Right lobe of liver (tissue), 6 donors: ENCODE results near the gene PIGV. TPM values are rescaled to one million over a fixed set of nuclear protein-coding genes. Genes with fewer than 3 reads are reported as not detected.

Experiments used
- ATAC-seq, 4 donors: fragments of 200-7000 bp; cut with Tn5 transposase; one replicate each; pipeline ENCODE4 v1.9.1; 2020; ENCODE audit warnings: mild to moderate bottlenecking in 4 of 4, moderate library complexity in 4 of 4
- DNase-seq, 3 donors: peaks; one replicate each; pipeline ENCODE4 v3.0.0-alpha.2; 2020
- H3K27ac ChIP-seq, 3 donors: fragments of 200-600 bp; one replicate each; pipeline ENCODE4 v1.8.0; 2022
- H3K27me3 ChIP-seq, 2 donors: fragments of 200-600 bp; one replicate each; pipeline ENCODE4 v1.8.0; 2022
- H3K36me3 ChIP-seq, 4 donors: fragments of 200-600 bp; sonication (generic) in 1 of 4; one replicate each; pipeline versions ENCODE4 v1.5.1 to v1.8.0; 2017 to 2022; ENCODE audit warnings: control low read depth in 1 of 4
- H3K4me1 ChIP-seq, 4 donors: fragments of 200-600 bp; sonication (generic) in 1 of 4; one replicate each; pipeline versions ENCODE4 v1.5.1 to v1.8.0; 2017 to 2022; ENCODE audit warnings: control low read depth in 1 of 4
- H3K4me3 ChIP-seq, 3 donors: fragments of 200-600 bp; one replicate each; pipeline ENCODE4 v1.8.0; 2022
- H3K9me3 ChIP-seq, 4 donors: fragments of 200-600 bp; sonication (generic) in 1 of 4; one replicate each; pipeline versions ENCODE4 v1.5.1 to v1.8.0; 2017 to 2022; ENCODE audit warnings: control low read depth in 1 of 4
- POLR2A ChIP-seq: fragments of 450-650 bp; IDR thresholded peaks from one replicate; pipeline ENCODE4 v1.6.1; 2017; ENCODE audit warnings: antibody characterized with exemption, mild to moderate bottlenecking
- WGBS: methylation state at CpG from one replicate; pipeline ENCODE4 v1.1.6; 2018; ENCODE audit warnings: low coverage, low lambda C conversion rate; ENCODE audit not compliant: insufficient coverage; ENCODE audit errors: missing lambda C conversion rate; 5-methylcytosine and 5-hydroxymethylcytosine counted together
- intact Hi-C, 2 donors: fragments of 100-400 bp; cut with DNase I; formaldehyde crosslinking; loops; one replicate each; pipeline versions ENCODE4 v1.11.2 to v1.14.1; 2022
- total RNA-seq, 6 experiments: library from RNA; depleted of rRNA in 2 of 6; stranded (reverse); fragments of >200 nt in 2 of 6; fragmentation: NEBNext Ultra II Directional in 3 of 6; extraction: Animal tissue kit (Norgen Biotek cat#: 25700) in 3 of 6; gene quantifications; one replicate each; pipeline versions ENCODE4 v1.1.0 to v1.2.4, GENCODE V29; 2016 to 2023
- TF ChIP-seq, protein P1 (sequence below), 4 donors: fragments of 200-600 bp in 3 of 4; fragments of 450-650 bp in 1 of 4; IDR thresholded peaks; one replicate each; pipeline versions ENCODE4 v1.5.1 to v1.8.0; 2016 to 2022; ENCODE audit warnings: antibody characterized with exemption in 4 of 4, mild to moderate bottlenecking in 2 of 4
- donor health status: DM: no; HTN: yes; CAD: no.
- donor health status: DM: no; HTN: no; CAD: no.
- donor health status: DM: no; HTN: no; CAD: no.
- donor health status: DM: no; HTN: yes; CAD: no.
- donor health status: DM: no; HTN: yes; CAD: no.

The PIGV gene
- total RNA-seq, 6 experiments from 2014 or later, result 13.2 to 27.8 (median 19.2) TPM

GRCh38 chr1:26754086-26754874 lies 33.5 kb upstream of the PIGV start:
- peaks cover 0 to 47% (median 9%) of the 10 kb centered on the region in 4 donors for H3K4me1 ChIP-seq
- H3K4me3 ChIP-seq, result no peak overlapping the region
- intact Hi-C loops, result no loop called here
- peak overlapping the region in 1 of 3 donors; percentile 50 for H3K27ac ChIP-seq
- no peaks in the 10 kb centered on the region for H3K9me3 ChIP-seq
- DNase-seq (peak in 1 of 3 donors; percentile 64), ATAC-seq (peak; percentile 73 to 88 (median 84))
- no peaks in the 10 kb centered on the region for H3K27me3 ChIP-seq
- TF ChIP-seq, protein P1, sequence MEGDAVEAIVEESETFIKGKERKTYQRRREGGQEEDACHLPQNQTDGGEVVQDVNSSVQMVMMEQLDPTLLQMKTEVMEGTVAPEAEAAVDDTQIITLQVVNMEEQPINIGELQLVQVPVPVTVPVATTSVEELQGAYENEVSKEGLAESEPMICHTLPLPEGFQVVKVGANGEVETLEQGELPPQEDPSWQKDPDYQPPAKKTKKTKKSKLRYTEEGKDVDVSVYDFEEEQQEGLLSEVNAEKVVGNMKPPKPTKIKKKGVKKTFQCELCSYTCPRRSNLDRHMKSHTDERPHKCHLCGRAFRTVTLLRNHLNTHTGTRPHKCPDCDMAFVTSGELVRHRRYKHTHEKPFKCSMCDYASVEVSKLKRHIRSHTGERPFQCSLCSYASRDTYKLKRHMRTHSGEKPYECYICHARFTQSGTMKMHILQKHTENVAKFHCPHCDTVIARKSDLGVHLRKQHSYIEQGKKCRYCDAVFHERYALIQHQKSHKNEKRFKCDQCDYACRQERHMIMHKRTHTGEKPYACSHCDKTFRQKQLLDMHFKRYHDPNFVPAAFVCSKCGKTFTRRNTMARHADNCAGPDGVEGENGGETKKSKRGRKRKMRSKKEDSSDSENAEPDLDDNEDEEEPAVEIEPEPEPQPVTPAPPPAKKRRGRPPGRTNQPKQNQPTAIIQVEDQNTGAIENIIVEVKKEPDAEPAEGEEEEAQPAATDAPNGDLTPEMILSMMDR (IDR thresholded peaks at IDR 0.05), result no peak
- no peak for TF ChIP-seq POLR2A
- H3K36me3 ChIP-seq, result peaks cover 0 to 24% (median 5%) of the 10 kb centered on the region in 4 donors
- WGBS, result 65% methylated on average over 5 of the region's 5 CpGs

GRCh38 chr1:26758358-26758757 lies 29.4 kb upstream of the PIGV start:
- intact Hi-C loops, result no loop called here
- peaks cover 0 to 43% (median 12%) of the 10 kb centered on the region in 4 donors for H3K4me1 ChIP-seq
- no peaks in the 10 kb centered on the region for H3K27me3 ChIP-seq
- peak overlapping the region in 1 of 3 donors; percentile 59 for H3K27ac ChIP-seq
- ATAC-seq (no peak), DNase-seq (no peak)
- no peak overlapping the region for H3K4me3 ChIP-seq
- H3K9me3 ChIP-seq, result no peaks in the 10 kb centered on the region
- WGBS, result 100% methylated on average over 3 of the region's 3 CpGs
- H3K36me3 ChIP-seq, result peaks cover 4 to 42% (median 20%) of the 10 kb centered on the region in 4 donors
- no peak for TF ChIP-seq POLR2A
- TF ChIP-seq, protein P1 (IDR thresholded peaks at IDR 0.05), result no peak

- H3K4me3 ChIP-seq, result no peak overlapping the region
- ATAC-seq (peak; percentile 33 to 66 (median 50)), DNase-seq (no peak)
- intact Hi-C loops, result no loop called here
- peak overlapping the region in 1 of 3 donors; percentile 59 for H3K27ac ChIP-seq
- peaks cover 0 to 31% (median 6%) of the 10 kb centered on the region in 4 donors for H3K4me1 ChIP-seq
- no peaks in the 10 kb centered on the region for H3K27me3 ChIP-seq
- TF ChIP-seq POLR2A, result no peak
- TF ChIP-seq, protein P1 (IDR thresholded peaks at IDR 0.05), result no peak
- H3K36me3 ChIP-seq, result peaks cover 5 to 53% (median 22%) of the 10 kb centered on the region in 4 donors
- no peaks in the 10 kb centered on the region for H3K9me3 ChIP-seq
Observed at GRCh38 chr1:26759531-26759930, 28.2 kb upstream of the PIGV start.

- intact Hi-C loops, result no loop called here
- 65% methylated on average over 3 of the region's 3 CpGs for WGBS
- no peaks in the 10 kb centered on the region for H3K27me3 ChIP-seq
- no peak for DNase-seq
- H3K9me3 ChIP-seq, result no peaks in the 10 kb centered on the region
- H3K4me3 ChIP-seq, result no peak overlapping the region
- peaks cover 0 to 21% (median 6%) of the 10 kb centered on the region in 4 donors for H3K4me1 ChIP-seq
- TF ChIP-seq, protein P1 (IDR thresholded peaks at IDR 0.05), result peak in 1 of 4 donors; percentile 32
- no peak for TF ChIP-seq POLR2A
- peaks cover 9 to 68% (median 26%) of the 10 kb centered on the region in 4 donors for H3K36me3 ChIP-seq
- ATAC-seq, result peak in 3 of 4 donors; percentile 19 to 37 (median 22)
- H3K27ac ChIP-seq, result no peak overlapping the region
Observed at GRCh38 chr1:26761217-26761616, 26.5 kb upstream of the PIGV start.
